IMR-90 (cell line): ENCODE measurements around the gene STOML1. TPM values are rescaled to one million over a fixed set of nuclear protein-coding genes. Genes with fewer than 3 reads are reported as not detected.

Experiments used
- ATAC-seq: fragments of 200-7000 bp; cut with Tn5 transposase; 2 replicates; pipeline ENCODE4 v1.9.1; 2020; ENCODE audit warnings: low read depth, mild to moderate bottlenecking, moderate library complexity
- BruUV-seq: library from RNA; stranded (reverse); fragments of 400-500 nt; replicated peaks from 2 replicates; lab custom pipeline; 2021; lab: Mats Ljungman, UMichigan
- CTCF ChIA-PET: fragments of 300-600 bp; formaldehyde crosslinking; extraction: SDS; loops from one replicate; lab custom pipeline; 2021; ENCODE audit warnings: antibody characterized with exemption; lab: Yijun Ruan, JAX
- POLR2A ChIA-PET: fragments of 300-600 bp; sonication (Branson Sonifier 250); formaldehyde crosslinking; loops from one replicate; lab custom pipeline; 2022; ENCODE audit warnings: antibody characterized with exemption; ENCODE audit not compliant: unreplicated experiment; lab: Charles Lee
- DNase-seq: peaks from one replicate; pipeline ENCODE4 v3.0.0; 2013
- H2AFZ ChIP-seq: replicated peaks from 2 replicates; pipeline ENCODE3; 2013; ENCODE audit warnings: low read length, mild to moderate bottlenecking; ENCODE audit not compliant: poor library complexity
- H2AK5ac ChIP-seq: 2 replicates; pipeline ENCODE4 v1.6.1; 2013; ENCODE audit warnings: low read depth, low read length, inconsistent platforms
- H2AK9ac ChIP-seq: replicated peaks from 2 replicates; pipeline ENCODE3; 2013; ENCODE audit warnings: mild to moderate bottlenecking, low read depth, low read length, moderate library complexity; ENCODE audit not compliant: poor library complexity
- H2BK120ac ChIP-seq: 2 replicates; pipeline ENCODE4 v1.6.1; 2013; ENCODE audit warnings: low read depth, low read length, inconsistent platforms
- H2BK15ac ChIP-seq: 3 replicates; pipeline ENCODE4 v1.6.1; 2013; ENCODE audit warnings: low read depth, low read length, inconsistent platforms
- H2BK20ac ChIP-seq: 2 replicates; pipeline ENCODE4 v1.6.1; 2013; ENCODE audit warnings: low read depth, mild to moderate bottlenecking, inconsistent platforms, low read length, moderate library complexity
- H2BK5ac ChIP-seq: 2 replicates; pipeline ENCODE4 v1.6.1; 2013; ENCODE audit warnings: mild to moderate bottlenecking, low read depth, low read length, inconsistent platforms; ENCODE audit not compliant: poor library complexity, severe bottlenecking
- H3K14ac ChIP-seq: replicated peaks from 2 replicates; pipeline ENCODE4 v1.6.1; 2013; ENCODE audit warnings: low read depth, low read length, inconsistent platforms
- H3K18ac ChIP-seq: 2 replicates; pipeline ENCODE4 v1.6.1; 2013; ENCODE audit warnings: low read depth, low read length, control low read depth
- H3K23ac ChIP-seq: 2 replicates; pipeline ENCODE4 v1.6.1; 2013; ENCODE audit warnings: low read depth, low read length, inconsistent platforms
- H3K27ac ChIP-seq: 2 replicates; pipeline ENCODE4 v1.5.1; 2013; ENCODE audit warnings: mild to moderate bottlenecking, control low read depth, low read length; ENCODE audit not compliant: insufficient read depth
- H3K27me3 ChIP-seq: 2 replicates; pipeline ENCODE4 v1.6.1; 2013; ENCODE audit warnings: low read length; ENCODE audit not compliant: control insufficient read depth, insufficient read depth
- H3K36me3 ChIP-seq: 2 replicates; pipeline ENCODE4 v1.6.1; 2013; ENCODE audit warnings: low read length, mixed read lengths; ENCODE audit not compliant: control insufficient read depth, insufficient read depth
- H3K4ac ChIP-seq: 2 replicates; pipeline ENCODE4 v1.6.1; 2013; ENCODE audit warnings: low read depth, low read length, inconsistent platforms
- H3K4me1 ChIP-seq: 2 replicates; pipeline ENCODE4 v1.6.1; 2013; ENCODE audit warnings: low read length, mixed read lengths; ENCODE audit not compliant: control insufficient read depth, insufficient read depth
- H3K4me2 ChIP-seq: 2 replicates; pipeline ENCODE4 v1.6.1; 2013; ENCODE audit warnings: low read depth, mild to moderate bottlenecking, control low read depth, low read length, moderate library complexity
- H3K4me3 ChIP-seq: 2 replicates; pipeline ENCODE4 v1.5.1; 2013; ENCODE audit warnings: low read depth, mild to moderate bottlenecking, control low read depth, low read length, moderate library complexity; ENCODE audit not compliant: insufficient read depth
- H3K56ac ChIP-seq: 2 replicates; pipeline ENCODE4 v1.6.1; 2013; ENCODE audit warnings: low read length, inconsistent platforms; ENCODE audit not compliant: insufficient read depth; ENCODE audit errors: extremely low read depth
- H3K79me1 ChIP-seq, 2 experiments: 2 replicates each; pipeline ENCODE4 v1.6.1; 2013; ENCODE audit warnings: low read length in 2 of 2, inconsistent platforms in 1 of 2, low read depth in 1 of 2
- H3K9ac ChIP-seq: 2 replicates; pipeline ENCODE4 v1.6.1; 2013; ENCODE audit warnings: low read depth, low read length, control low read depth
- H3K9me1 ChIP-seq: 2 replicates; pipeline ENCODE4 v1.6.1; 2013; ENCODE audit warnings: low read length, inconsistent platforms; ENCODE audit not compliant: insufficient read depth
- H3K9me3 ChIP-seq: 2 replicates; pipeline ENCODE4 v1.6.1; 2013; ENCODE audit warnings: low read length; ENCODE audit not compliant: control insufficient read depth, insufficient read depth
- H4K20me1 ChIP-seq: 2 replicates; pipeline ENCODE4 v1.6.1; 2013; ENCODE audit warnings: low read length, inconsistent platforms; ENCODE audit not compliant: insufficient read depth
- H4K5ac ChIP-seq: 2 replicates; pipeline ENCODE4 v1.6.1; 2013; ENCODE audit warnings: mild to moderate bottlenecking, low read depth, low read length, control low read depth
- H4K8ac ChIP-seq, 2 experiments: 2 replicates each; pipeline ENCODE4 v1.6.1; 2013; ENCODE audit warnings: low read depth in 2 of 2, low read length in 2 of 2, control low read depth in 1 of 2, inconsistent platforms in 1 of 2
- H4K91ac ChIP-seq: 2 replicates; pipeline ENCODE4 v1.6.1; 2013; ENCODE audit warnings: low read depth, low read length, inconsistent platforms; ENCODE audit not compliant: insufficient read depth
- CEBPB ChIP-seq: IDR thresholded peaks from 2 replicates; pipeline ENCODE4 v1.6.1; 2012; ENCODE audit warnings: low read depth, low read length, improper control_type of control experiment
- CHD1 ChIP-seq: IDR thresholded peaks from 2 replicates; pipeline ENCODE4 v1.6.1; 2012; ENCODE audit warnings: low read depth, low read length, improper control_type of control experiment
- FOS ChIP-seq: fragments of 150-350 bp; IDR thresholded peaks from 2 replicates; pipeline ENCODE4 v1.6.1; 2016; ENCODE audit warnings: low read depth, low read length
- NFE2L2 ChIP-seq: fragments of 150-350 bp; IDR thresholded peaks from 2 replicates; pipeline ENCODE4 v1.6.1; 2016; ENCODE audit warnings: low read depth, mild to moderate bottlenecking, low read length
- RAD21 ChIP-seq: IDR thresholded peaks from 2 replicates; pipeline ENCODE4 v1.6.1; 2012; ENCODE audit warnings: low read length, improper control_type of control experiment
- RCOR1 ChIP-seq: IDR thresholded peaks from 2 replicates; pipeline ENCODE4 v1.6.1; 2012; ENCODE audit warnings: mild to moderate bottlenecking, low read length, improper control_type of control experiment; ENCODE audit not compliant: insufficient replicate concordance
- RFX5 ChIP-seq: IDR thresholded peaks from 2 replicates; pipeline ENCODE4 v1.8.0; 2012; ENCODE audit warnings: low read depth, mild to moderate bottlenecking, low read length, moderate library complexity
- SMC3 ChIP-seq: fragments of 150-350 bp; IDR thresholded peaks from 2 replicates; pipeline ENCODE4 v1.6.1; 2016; ENCODE audit warnings: low read depth, mild to moderate bottlenecking, antibody characterized with exemption, low read length, moderate library complexity
- WGBS, 2 experiments: methylation state at CpG; one replicate each; pipeline versions ENCODE4 v1.1.5 to v1.1.7; 2013; ENCODE audit warnings: missing lambda C conversion rate in 2 of 2; ENCODE audit not compliant: insufficient read length in 1 of 2; ENCODE audit errors: extremely low coverage in 2 of 2; 5-methylcytosine and 5-hydroxymethylcytosine counted together
- dilution Hi-C: fragments of 300-500 bp; cut with HindIII; formaldehyde crosslinking; loops from one replicate; pipeline ENCODE4 v1.14.3; 2018; ENCODE audit warnings: low sequenced_read_pairs; ENCODE audit not compliant: unreplicated experiment
- in situ Hi-C: fragments of 300-500 bp; cut with MboI; formaldehyde crosslinking; loops from 3 replicates; pipeline ENCODE4 v1.14.3; 2019; ENCODE audit warnings: low sequenced_read_pairs, inconsistent platforms, mixed read lengths
- intact Hi-C: fragments of 100-400 bp; cut with micrococcal nuclease; formaldehyde crosslinking; loops from 2 replicates; pipeline ENCODE4 v1.10.0; 2022
- polyA plus RNA-seq, 3 experiments: library from polyadenylated mRNA; depleted of rRNA; stranded (reverse); fragments of >200 nt; gene quantifications; 2 replicates each; pipeline ENCODE4 v1.2.3, GENCODE V29; 2012; ENCODE audit warnings: low replicate concordance in 1 of 3
- total RNA-seq: library from RNA; depleted of rRNA; stranded (reverse); fragments of >200 nt; gene quantifications from 2 replicates; pipeline ENCODE4 v1.2.3, GENCODE V29; 2012
- TF ChIP-seq, protein P1 (sequence below): fragments of 150-350 bp; IDR thresholded peaks from 2 replicates; pipeline ENCODE4 v1.6.1; 2017; ENCODE audit warnings: mild to moderate bottlenecking, antibody characterized with exemption, low read length, low read depth
- TF ChIP-seq, protein P2 (sequence below): fragments of 150-350 bp; IDR thresholded peaks from 2 replicates; pipeline ENCODE4 v1.6.1; 2016; ENCODE audit warnings: low read depth, mild to moderate bottlenecking, low read length, moderate library complexity, borderline replicate concordance

The STOML1 gene
- total and polyA plus RNA-seq, 2 of the 4 experiments (the other 2 are of a cell fraction): 11.8 to 21.2 TPM

DNA sequence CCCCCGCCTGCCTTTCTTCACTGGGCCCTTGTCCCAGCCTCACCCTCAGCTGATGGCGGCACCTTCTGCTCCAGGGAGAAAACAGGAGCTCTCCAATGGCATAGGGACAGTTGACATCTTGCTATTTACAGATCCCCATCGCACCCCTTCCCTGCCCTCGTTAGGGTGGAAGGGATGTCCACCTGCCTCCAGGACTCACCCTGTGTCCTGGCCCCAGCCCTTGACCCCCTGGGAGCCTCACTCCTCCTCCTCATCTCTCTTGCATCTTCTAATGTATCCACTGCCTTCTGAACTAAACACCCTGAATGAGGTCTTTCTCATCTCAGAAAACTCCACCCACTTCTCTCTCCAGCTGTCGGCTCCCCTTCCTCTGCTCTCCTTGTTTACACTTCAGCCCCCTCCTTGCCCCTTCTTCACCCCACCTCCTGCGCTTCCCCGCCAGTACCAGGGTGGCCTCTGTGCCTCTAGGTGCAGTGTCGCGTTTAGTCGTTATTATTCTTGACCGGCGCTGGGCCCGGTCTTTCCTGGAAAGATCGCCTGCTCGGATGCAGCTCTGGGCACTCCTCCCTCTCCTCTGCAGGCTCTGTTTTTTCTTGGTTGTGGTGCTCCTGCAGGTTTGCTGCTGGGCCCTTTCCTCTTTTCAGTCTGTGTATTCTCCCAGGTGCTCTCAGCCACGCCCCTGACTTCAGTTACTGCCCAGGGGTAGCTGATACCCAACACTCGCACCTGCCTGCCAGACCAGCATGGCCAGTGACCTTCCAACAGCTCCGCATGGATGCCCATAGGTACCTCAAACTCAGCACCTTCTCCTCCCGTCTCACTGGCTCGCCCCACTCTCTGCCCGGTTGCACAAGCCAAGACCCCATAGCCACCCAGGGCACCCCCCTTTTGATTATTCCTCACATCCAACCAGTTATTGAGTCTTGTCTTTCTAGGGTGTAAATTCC lies 45.3 kb upstream of the STOML1 start:
- DNase-seq (no peak), ATAC-seq (no peak)
- Histone ChIP-seq H3K4me1 (peaks cover 30% of the 10 kb centered on the region), H2BK15ac (no peak overlapping the region), H3K18ac (no peak overlapping the region), H4K91ac (no peak overlapping the region; the same call in 1 of the 2 replicates), H3K79me1 (peaks cover 2 to 17% of the 10 kb centered on the region in 2 experiments; a peak in 2 of 4 replicates), H2AK9ac (no peak overlapping the region), H3K27me3 (no peaks in the 10 kb centered on the region), H2AK5ac (peak overlapping the region; percentile 20), H2BK120ac (no peak overlapping the region; the same call in 1 of the 2 replicates), H2BK5ac (no peak overlapping the region), H3K23ac (no peak overlapping the region), H3K9ac (no peak overlapping the region), H3K4me2 (no peak overlapping the region), H3K9me1 (peaks cover 25% of the 10 kb centered on the region), H4K20me1 (no peaks in the 10 kb centered on the region), H4K5ac (no peak overlapping the region), H2AFZ (no peak overlapping the region), H3K36me3 (peaks cover 39% of the 10 kb centered on the region), H3K9me3 (no peaks in the 10 kb centered on the region), H3K27ac (no peak overlapping the region), H3K4ac (peak overlapping the region; percentile 27; the same call in 1 of the 2 replicates), H2BK20ac (no peak overlapping the region), H3K4me3 (no peak overlapping the region), H3K14ac (no peak overlapping the region), H4K8ac (no peak overlapping the region), H3K56ac (no peak overlapping the region)
- in situ Hi-C loops (loop anchor here (5.0 kb wide), 1 partner anchor 45 kb away; the partner anchor contains the start of genes PML and STOML1), dilution Hi-C loops (no loop called here), intact Hi-C loops (loop anchor here (1.0 kb wide), 1 partner anchor 64 kb away; no protein-coding TSS in a partner anchor)
- 72% methylated on average over 13 of the region's 21 CpGs; no CpG with 5 or more reads in 1 of the 2 experiments for WGBS, 2 experiments
- no TSS peak for BruUV-seq
- ChIA-PET POLR2A (interaction anchor here (0.5 kb wide), 1 partner anchor 27 kb away, joined by 6 read pairs; no protein-coding TSS in a partner anchor), CTCF (interaction anchor here (0.8 to 2.4 kb wide), 3 partner anchors 40 to 69 kb away, joined by 3 to 9 read pairs (median 3); no protein-coding TSS in a partner anchor)
- TF ChIP-seq CHD1: no peak
- no peak for TF ChIP-seq RAD21
- no peak for TF ChIP-seq FOS
- no peak for TF ChIP-seq RFX5
- TF ChIP-seq RCOR1: no peak
- TF ChIP-seq, protein P1, sequence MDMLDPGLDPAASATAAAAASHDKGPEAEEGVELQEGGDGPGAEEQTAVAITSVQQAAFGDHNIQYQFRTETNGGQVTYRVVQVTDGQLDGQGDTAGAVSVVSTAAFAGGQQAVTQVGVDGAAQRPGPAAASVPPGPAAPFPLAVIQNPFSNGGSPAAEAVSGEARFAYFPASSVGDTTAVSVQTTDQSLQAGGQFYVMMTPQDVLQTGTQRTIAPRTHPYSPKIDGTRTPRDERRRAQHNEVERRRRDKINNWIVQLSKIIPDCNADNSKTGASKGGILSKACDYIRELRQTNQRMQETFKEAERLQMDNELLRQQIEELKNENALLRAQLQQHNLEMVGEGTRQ: no peak
- no peak for TF ChIP-seq CEBPB
- no peak for TF ChIP-seq NFE2L2
- no peak for TF ChIP-seq SMC3
- TF ChIP-seq, protein P2, sequence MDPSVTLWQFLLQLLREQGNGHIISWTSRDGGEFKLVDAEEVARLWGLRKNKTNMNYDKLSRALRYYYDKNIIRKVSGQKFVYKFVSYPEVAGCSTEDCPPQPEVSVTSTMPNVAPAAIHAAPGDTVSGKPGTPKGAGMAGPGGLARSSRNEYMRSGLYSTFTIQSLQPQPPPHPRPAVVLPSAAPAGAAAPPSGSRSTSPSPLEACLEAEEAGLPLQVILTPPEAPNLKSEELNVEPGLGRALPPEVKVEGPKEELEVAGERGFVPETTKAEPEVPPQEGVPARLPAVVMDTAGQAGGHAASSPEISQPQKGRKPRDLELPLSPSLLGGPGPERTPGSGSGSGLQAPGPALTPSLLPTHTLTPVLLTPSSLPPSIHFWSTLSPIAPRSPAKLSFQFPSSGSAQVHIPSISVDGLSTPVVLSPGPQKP: no peak
